Measurements from ENCODE around the gene PLA2G12A.
"Not testable (repeated sequence)": the region's sequence is repeated elsewhere in the genome, so short reads cannot be mapped to it uniquely, and the experiment has no call there.

The PLA2G12A gene

GRCh38 chr4:109728385-109728784 lies 1.5 kb downstream of the PLA2G12A start:
- no peak for DNase-seq

- DNase-seq, result no peak
These were observed 6.8 kb downstream of the PLA2G12A start for GRCh38 chr4:109723110-109723509.

GRCh38 chr4:109722357-109722756 lies 7.5 kb downstream of the PLA2G12A start:
- DNase-seq, result no peak

- DNase-seq, result no peak
These were observed 8.8 kb downstream of the PLA2G12A start for GRCh38 chr4:109721033-109721432.

- no peak for DNase-seq
These were observed 10.3 kb downstream of the PLA2G12A start for GRCh38 chr4:109719604-109720003.

GRCh38 chr4:109718759-109719158 lies 11.1 kb downstream of the PLA2G12A start:
- no peak for DNase-seq

- no peak for DNase-seq
These were observed 16.4 kb downstream of the PLA2G12A start for GRCh38 chr4:109713500-109713899.

GRCh38 chr4:109708990-109709389 lies 20.9 kb downstream of the PLA2G12A start:
- DNase-seq, result no peak

GRCh38 chr4:109708435-109708834 lies 21.4 kb downstream of the PLA2G12A start:
- no peak for DNase-seq

- DNase-seq, result no peak
These were observed 26.1 kb downstream of the PLA2G12A start for GRCh38 chr4:109703664-109704361.

- peak; percentile 85 for DNase-seq
These were observed 26.8 kb downstream of the PLA2G12A start, which contains the start of gene CASP6 for GRCh38 chr4:109702950-109703663. TSS of gene CASP6 (minus strand) at chr4:109703445. CDS start at chr4:109703395, 50 bp downstream.

GRCh38 chr4:109701566-109702410 lies 28.1 kb downstream of the PLA2G12A start:
- no peak for DNase-seq

GRCh38 chr4:109699553-109700225 lies 30.2 kb downstream of the PLA2G12A start:
- no peak for DNase-seq

GRCh38 chr4:109698656-109699055 lies 31.2 kb downstream of the PLA2G12A start:
- DNase-seq, result no peak

GRCh38 chr4:109691411-109691920 lies 38.4 kb downstream of the PLA2G12A start:
- no peak for DNase-seq

GRCh38 chr4:109690690-109691410 lies 39.0 kb downstream of the PLA2G12A start:
- no peak for DNase-seq

- DNase-seq, result no peak
These were observed 45.1 kb downstream of the PLA2G12A start for GRCh38 chr4:109684727-109685126.

GRCh38 chr4:109683621-109684253 lies 46.1 kb downstream of the PLA2G12A start:
- no peak for DNase-seq

GRCh38 chr4:109682875-109683274 lies 47.0 kb downstream of the PLA2G12A start:
- no peak for DNase-seq

GRCh38 chr4:109678925-109679324 lies 50.9 kb downstream of the PLA2G12A start:
- DNase-seq, result not testable (repeated sequence)

- not testable (repeated sequence) for DNase-seq
These were observed 51.4 kb downstream of the PLA2G12A start for GRCh38 chr4:109678472-109678871.
